HG03442 (cell line): ENCODE results near the gene CA12.
A peak's percentile ranks its signal among the peaks of the same experiment; 100 is the strongest.

Experiments used
- ATAC-seq: cut with Tn5 transposase; IDR thresholded peaks from one replicate; pipeline ENCODE4 v1.9.1; 2021; ENCODE audit warnings: mild to moderate bottlenecking, moderate library complexity; ENCODE audit not compliant: unreplicated experiment

CA12 gene

DNA sequence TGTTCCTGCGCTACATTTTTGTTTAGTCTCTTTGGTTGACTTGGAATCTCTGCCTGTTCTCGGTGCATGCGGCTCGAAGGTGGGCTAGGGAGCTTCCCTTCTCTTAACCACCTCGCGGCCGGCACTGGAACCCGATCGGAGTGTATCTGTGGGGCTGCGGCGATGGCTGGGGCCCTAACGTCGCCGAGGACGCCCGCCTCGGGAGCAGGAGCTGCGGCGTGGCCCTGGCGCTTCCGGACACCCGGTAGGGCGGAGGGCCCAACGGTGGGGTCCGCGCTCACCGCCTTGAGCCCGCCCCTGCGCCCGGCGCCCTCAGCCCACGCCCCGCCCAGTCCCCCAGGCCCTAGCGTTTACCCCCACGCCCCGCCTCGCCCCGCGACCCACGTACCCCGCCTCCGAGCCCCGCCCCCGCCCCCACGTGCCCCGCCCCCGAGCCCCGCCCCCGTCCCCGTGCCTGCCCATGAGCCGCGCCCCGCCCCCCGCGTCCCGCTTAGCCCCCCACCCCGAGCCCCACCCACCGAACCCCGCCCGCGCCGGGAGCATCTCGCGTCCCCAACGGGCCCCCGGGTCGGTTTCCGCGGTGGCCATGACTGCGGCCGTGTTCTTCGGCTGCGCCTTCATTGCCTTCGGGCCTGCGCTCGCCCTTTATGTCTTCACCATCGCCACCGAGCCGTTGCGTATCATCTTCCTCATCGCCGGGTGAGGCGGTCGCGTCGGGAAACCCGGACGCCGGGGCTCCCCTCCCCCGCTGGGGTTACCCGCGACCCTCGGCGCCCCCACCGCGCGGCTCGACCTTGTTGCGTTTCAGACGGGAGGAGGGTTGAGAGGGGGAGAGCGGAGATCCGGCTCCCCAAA is 104.4 kb downstream of the CA12 start, which contains the start of gene APH1B:
TSS of gene APH1B (plus strand) at position 568 of the 855 bp plus-strand sequence. CDS start at position 587, 19 bp downstream.
- ATAC-seq, result peak; percentile 69

- ATAC-seq, result no peak
Measured at GRCh38 chr15:63276342-63277037, 105.2 kb downstream of the CA12 start.

DNA sequence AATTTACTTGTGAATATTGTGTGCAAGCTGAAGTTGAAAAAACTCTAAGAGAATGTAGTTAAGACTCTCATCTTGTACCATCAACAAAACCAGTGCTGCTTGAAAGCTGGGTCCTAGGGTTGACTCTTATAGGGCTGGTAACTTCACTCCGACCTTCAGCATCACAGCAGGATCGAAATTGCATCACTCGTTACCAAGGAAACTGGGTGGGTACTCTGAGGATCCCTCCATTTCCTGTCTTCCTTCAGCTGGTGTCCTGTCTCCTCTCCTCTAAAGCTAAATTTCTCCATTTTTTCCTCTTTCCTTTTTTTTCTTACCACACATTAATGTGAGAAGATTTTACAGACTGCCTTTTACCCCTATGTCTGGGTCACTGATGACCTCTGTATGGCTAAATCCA is 107.2 kb downstream of the CA12 start:
- no peak for ATAC-seq
